T-helper 2 cell treated with Interferon-gamma antibody and Interleukin-4, amounts not matched to agents 100 ng/mL and 5 ng/mL, for 36 hours (primary cell): ENCODE measurements around the gene CHD9. TPM values are rescaled to one million over a fixed set of nuclear protein-coding genes. Genes with fewer than 3 reads are reported as not detected.
"Not testable (repeated sequence)": the region's sequence is repeated elsewhere in the genome, so short reads cannot be mapped to it uniquely, and the experiment has no call there.

Experiments used
- intact Hi-C: fragments of 100-400 bp; cut with micrococcal nuclease; formaldehyde crosslinking; loops from one replicate; pipeline ENCODE4 v1.15.1; 2023
- total RNA-seq: library from RNA; stranded (reverse); gene quantifications from 2 replicates; pipeline ENCODE4 v1.2.3, GENCODE V29; 2022

CHD9 gene
- total RNA-seq, 1 donor from 2014 or later, result 25.6 TPM

DNA sequence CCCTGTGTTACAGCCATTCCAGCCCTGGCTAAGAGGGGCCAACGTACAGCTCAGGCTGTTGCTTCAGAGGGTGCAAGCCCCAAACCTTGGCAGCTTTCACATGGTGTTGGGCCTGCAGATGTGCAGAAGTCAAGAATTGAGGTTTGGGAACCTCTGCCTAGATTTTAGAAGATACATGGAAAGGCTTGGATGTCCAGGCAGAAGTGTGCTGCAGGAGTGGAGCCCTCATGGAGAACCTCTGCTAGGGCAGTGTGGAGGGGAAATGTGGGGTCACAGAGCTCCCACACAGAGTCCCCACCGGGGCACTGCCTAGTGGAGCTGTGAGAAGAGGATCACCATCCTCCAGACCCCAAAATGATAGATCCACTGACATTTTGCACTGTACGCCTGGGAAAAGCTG is 130.9 kb downstream of the CHD9 start:
- intact Hi-C loops, result not testable (repeated sequence)

DNA sequence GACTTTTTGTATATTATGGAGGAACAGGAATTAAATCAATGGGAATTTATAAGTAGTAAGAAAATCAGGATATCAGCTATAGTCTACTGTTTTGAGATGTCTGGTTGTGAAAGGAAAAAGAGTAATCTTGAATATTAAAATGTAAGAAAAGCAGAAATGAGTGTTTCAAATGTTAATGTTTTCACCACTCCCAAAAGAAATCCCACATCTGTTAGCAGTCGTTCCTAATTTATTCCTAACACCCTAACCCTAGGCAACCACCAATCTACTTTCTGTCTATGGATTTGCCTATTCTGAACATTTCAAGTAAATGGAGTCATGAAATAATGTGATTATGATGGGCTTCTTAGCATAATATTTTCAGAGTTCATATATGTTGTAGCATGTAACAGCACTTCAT is 133.0 kb downstream of the CHD9 start:
- intact Hi-C loops, result no loop called here

- intact Hi-C loops, result no loop called here
These were observed 136.6 kb downstream of the CHD9 start for GRCh38 chr16:53191413-53191812.

DNA sequence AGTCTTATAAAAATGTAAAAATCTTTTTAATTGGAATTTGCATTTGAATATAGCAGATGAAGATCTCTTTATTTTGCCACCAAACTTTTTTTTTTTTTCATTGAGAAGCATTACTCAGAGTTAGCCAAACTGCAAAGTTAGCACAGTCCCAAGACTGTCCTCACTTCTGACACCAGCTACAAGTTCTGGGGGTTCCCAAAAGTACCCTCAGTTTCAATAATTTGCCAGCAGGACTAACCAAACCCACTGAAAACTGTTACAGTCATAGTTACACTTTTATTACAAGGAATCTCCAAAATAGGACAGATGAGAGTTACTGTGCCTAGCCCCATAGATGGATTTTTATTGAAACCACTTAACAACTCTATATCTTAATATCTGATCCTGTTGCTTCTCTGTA is 144.1 kb downstream of the CHD9 start:
- intact Hi-C loops, result no loop called here

GRCh38 chr16:53201900-53202299 is 147.1 kb downstream of the CHD9 start:
- intact Hi-C loops, result no loop called here

DNA sequence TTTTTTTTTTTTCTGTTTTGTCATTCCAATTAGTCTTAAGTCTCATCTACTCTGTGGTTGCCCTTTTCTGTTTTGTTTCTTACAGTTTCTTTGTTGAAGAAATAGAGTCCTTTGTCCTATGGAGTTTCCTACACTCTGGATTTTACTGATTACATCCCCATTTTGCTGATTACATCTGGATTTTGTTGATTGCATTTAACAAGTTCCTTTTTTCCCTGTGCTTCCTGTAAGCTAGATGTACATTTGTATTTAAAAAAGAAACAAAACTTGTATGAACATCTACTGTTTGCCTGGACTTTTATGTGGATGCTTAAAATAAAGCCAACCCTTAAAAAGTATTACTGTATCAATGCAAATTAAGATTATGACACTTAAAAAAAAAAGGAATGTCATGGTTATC is 147.6 kb downstream of the CHD9 start:
- intact Hi-C loops, result no loop called here

GRCh38 chr16:53207810-53208752 is 153.3 kb downstream of the CHD9 start:
- intact Hi-C loops, result loop anchor here (1.0 to 2.0 kb wide), 2 partner anchors 78 to 153 kb away; partner anchors contain the start of gene CHD9

- intact Hi-C loops, result loop anchor here (2.0 kb wide), 1 partner anchor 155 kb away; the partner anchor contains the start of gene CHD9
These were observed 154.6 kb downstream of the CHD9 start for GRCh38 chr16:53209429-53209828.

DNA sequence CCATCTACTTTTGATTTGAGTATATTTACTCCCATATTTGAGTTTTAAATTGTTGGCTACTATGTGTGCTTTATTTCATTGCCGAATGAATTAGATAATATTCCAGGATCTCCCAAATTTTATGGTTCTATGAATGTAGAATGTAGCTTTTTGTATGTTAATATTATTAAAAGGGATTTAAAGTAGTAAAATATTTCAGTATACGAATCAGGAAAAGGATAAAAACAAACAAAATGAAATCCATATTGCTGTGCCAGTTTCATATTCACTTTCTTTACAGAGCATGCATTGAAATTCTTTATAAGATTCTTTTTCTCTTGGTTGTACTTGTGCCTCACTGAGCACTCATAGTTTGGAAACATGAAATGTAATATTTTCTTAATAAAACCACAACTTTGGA is 155.1 kb downstream of the CHD9 start:
- intact Hi-C loops, result loop anchor here (2.0 kb wide), 1 partner anchor 155 kb away; the partner anchor contains the start of gene CHD9

GRCh38 chr16:53211253-53211652 is 156.5 kb downstream of the CHD9 start:
- intact Hi-C loops, result no loop called here

- intact Hi-C loops, result no loop called here
These were observed 158.1 kb downstream of the CHD9 start for GRCh38 chr16:53212893-53213223.

DNA sequence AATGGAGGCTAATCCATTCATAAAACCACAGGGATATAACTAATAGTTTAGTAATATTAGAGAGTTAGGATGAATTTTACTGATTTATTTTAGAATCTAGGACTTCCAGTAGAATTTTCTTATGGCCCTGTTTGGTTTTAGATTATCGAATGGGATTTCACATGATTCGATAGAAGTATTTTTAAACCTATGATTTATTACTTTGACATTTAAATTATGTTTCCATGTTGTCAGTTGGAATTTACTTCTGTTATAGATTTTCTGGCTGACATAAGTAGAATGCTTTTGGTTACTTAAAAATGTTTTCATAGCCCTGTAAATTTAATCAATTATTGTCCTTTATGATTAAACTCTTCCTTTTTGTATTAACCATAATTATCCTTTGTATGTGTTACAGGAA is 158.8 kb downstream of the CHD9 start:
- intact Hi-C loops, result no loop called here

DNA sequence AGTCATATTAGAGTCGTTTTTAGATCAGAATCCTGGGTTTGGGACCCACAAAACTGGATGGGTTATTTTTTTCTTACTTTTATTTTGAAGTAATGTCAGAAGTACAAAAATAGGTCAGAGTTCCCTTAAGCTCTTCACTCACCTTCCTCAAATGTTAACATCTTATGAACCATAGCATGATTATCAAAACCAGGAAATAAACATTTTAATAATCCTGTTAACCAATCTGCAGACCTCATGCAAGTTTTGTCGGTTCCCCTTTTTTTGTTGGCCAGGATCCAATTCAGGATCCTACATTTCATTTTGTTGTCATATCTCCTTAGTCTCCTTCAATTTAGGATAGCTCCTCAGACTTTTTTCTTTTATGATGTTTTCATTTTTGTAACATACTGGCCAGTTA is 162.0 kb downstream of the CHD9 start:
- intact Hi-C loops, result no loop called here

- intact Hi-C loops, result no loop called here
These were observed 164.6 kb downstream of the CHD9 start for GRCh38 chr16:53219371-53219770.

GRCh38 chr16:53219795-53220454 is 165.1 kb downstream of the CHD9 start:
- intact Hi-C loops, result no loop called here

DNA sequence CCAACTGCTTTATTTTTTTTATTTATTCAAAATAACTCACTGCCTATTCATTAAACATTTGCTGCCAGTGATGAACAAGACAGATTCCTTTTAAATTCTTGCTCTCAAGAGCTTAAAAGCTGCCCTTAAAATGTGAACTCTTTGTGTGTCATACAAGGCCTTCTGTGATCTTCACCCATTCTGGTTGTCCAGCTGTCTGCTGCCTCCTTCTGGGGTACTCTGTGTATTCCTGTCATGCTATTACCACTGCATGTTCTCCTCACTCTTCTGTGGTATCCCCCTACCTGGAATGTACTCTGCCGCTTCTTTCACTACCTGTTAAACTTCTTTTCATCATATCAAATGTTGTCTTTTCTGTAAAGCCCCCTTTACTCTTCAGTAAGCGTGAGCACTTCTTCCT is 165.8 kb downstream of the CHD9 start:
- intact Hi-C loops, result no loop called here

DNA sequence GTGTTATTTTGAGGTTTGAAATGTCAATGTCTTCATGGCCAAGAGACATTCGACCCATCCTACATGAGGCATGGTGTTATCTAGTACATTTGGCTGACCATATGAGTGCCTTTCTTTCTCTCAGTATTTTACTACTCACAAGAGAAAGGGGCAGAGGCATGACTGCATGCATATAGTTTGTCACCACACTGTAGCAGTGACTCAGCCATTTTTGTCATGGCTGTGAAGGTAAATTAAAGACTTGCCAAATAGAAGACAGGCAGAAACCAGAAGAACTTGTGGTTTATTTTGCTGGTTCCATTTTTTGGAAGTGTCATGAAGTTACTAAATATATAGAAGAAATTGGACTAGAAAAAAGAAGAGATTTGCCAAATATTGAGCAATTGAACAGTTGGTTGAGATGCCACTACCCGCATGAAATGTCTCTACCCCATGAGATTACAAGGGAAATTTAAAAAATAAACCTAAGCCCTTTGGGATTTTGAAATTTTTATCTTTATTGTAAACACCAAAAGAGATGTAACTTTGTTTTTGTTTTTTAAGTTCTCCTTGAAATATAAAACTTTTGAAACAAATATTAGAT is 170.3 kb downstream of the CHD9 start:
- intact Hi-C loops, result no loop called here

DNA sequence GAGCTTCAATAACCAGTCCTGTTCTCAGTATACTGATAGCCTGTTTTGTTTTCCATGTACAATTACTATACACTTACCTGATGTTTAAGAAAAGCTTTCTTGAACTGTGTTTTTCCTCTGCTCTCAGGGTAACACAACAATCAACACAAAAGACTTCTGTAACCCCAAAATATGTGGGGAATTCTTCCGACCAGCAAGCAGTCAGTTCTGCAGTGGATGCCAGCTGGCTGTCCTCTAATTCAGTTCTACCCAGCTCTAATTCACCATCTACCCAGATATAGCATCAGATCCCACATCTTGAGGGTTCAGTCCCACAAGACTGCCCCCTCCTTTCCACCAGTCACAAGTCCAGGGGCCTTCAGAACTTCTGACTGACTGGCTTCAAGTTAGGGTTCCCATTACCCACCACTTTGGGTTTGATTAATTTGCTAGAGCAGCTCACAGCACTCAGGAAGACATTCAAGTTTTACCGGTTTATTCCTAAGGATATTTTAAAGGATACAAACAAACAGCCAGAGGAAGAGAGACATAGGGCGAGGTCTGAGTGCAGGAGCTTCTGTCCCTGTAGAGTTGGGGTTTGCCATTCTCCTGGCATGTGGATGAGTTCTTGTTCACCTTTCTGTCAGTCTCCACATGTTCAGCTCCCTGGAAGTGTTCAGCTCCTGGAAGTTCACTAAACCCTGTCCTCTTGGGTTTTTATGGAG is 178.2 kb downstream of the CHD9 start:
- intact Hi-C loops, result no loop called here

DNA sequence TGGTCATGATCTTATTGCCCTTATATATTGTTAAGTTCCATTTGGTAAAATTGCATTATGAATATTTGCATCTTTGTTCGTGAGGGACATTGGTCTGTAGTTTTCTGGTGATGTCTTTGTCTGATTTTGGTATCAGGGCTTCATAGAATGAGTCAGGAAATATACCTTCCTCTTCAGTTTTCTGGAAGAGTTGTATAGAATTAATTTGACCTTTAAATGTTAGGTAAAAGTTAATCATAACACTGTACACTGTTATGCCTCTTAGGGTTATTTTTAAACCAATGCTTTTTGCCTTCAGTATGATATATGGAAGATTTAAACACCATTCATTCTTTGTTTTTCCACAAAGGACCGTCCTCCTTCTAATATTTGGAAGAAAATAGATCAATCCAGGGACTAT is 180.0 kb downstream of the CHD9 start:
- intact Hi-C loops, result no loop called here

DNA sequence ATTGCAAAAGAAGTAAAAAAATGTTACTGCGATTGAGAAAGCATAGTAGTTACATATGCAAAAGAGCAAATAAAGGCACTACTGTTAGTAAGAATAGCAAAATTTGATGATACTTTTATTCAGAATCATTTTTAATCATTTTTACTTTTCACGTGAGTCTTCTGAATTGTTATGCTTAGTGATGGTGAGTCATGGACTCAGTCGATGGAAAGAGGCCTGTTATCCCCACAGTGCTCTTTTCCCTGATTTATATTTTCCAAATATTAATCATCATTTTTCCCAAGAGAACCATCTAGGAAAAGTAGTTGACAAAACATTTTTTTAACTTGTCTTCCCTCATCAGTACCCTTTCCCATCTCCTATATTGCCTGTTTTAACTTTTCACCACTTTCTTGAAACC is 181.1 kb downstream of the CHD9 start:
- intact Hi-C loops, result no loop called here

DNA sequence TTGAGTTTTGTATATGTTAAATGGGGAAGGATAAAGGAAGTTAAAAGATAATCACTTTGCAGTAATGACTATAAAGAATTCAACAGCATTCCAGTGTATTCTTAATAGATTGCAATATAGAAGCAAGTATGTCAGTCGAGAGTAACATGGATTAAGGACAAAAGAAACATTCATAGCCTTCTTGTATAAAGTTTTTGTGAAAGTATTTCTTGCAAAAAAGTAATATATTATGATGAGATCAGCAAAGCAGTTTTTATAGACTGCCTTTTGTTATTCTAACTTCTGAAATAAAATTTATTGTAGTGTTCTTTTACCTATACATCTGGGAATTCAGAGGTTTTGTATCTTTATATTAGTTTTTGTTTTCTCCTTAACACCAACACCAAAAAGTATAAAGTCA is 194.5 kb downstream of the CHD9 start:
- intact Hi-C loops, result no loop called here

DNA sequence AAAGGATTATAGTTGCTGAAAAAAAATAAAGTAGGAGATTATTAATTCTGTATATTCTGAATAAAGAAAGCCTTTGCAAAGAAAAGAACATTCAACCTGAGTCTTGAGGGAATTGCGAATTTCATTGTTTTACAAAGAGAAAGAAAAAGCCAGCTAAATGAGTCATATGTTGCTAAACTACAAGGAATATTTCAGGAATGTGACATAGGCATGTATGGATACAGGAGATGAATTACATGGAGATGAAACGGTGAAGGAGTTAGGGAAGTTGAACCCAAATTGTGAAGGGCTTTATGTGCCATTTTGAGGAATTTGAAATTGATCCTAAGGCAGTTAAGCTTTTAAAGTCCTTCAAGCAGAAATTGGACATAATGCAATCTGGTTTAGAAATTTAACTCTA is 202.2 kb downstream of the CHD9 start:
- intact Hi-C loops, result no loop called here
